Activated CD4-positive, alpha-beta memory T cell treated with anti-CD3 and anti-CD28 coated beads, Interleukin-2, amount 10 ng/mL, durations not matched to agents 7 days and 5 days (primary cell): ENCODE data around the gene GGTA1. TPM values are rescaled to one million over a fixed set of nuclear protein-coding genes. Genes with fewer than 3 reads are reported as not detected.
"Not testable (repeated sequence)": the region's sequence is repeated elsewhere in the genome, so short reads cannot be mapped to it uniquely, and the experiment has no call there.

Experiments used
- CTCF ChIA-PET: fragments of 350-600 bp; sonication (Branson Sonifier 250); formaldehyde crosslinking; loops from one replicate; lab custom pipeline; 2021; ENCODE audit warnings: antibody characterized with exemption, inconsistent platforms; lab: Charles Lee
- POLR2A ChIA-PET: fragments of 350-600 bp; sonication (Branson Sonifier 250); formaldehyde crosslinking; loops from one replicate; lab custom pipeline; 2021; ENCODE audit warnings: antibody characterized with exemption; lab: Charles Lee
- DNase-seq: peaks from one replicate; pipeline ENCODE4 v3.0.0-alpha.2; 2020
- H3K27ac Mint-ChIP-seq: one replicate; pipeline ENCODE4 v1.8.0; 2021; ENCODE audit warnings: mild to moderate bottlenecking, mixed read lengths
- H3K27me3 Mint-ChIP-seq: one replicate; pipeline ENCODE4 v1.8.0; 2021; ENCODE audit warnings: mixed read lengths
- H3K36me3 Mint-ChIP-seq: one replicate; pipeline ENCODE4 v1.8.0; 2021; ENCODE audit warnings: low read depth, mixed read lengths
- H3K4me1 Mint-ChIP-seq: one replicate; pipeline ENCODE4 v1.8.0; 2021; ENCODE audit warnings: mixed read lengths
- H3K4me3 Mint-ChIP-seq: one replicate; pipeline ENCODE4 v1.8.0; 2021; ENCODE audit warnings: mild to moderate bottlenecking, mixed read lengths
- H3K9me3 Mint-ChIP-seq: one replicate; pipeline ENCODE4 v1.8.0; 2021; ENCODE audit warnings: mixed read lengths
- total RNA-seq, 2 experiments: library from RNA; stranded (reverse); gene quantifications; one replicate each; pipeline ENCODE4 v1.2.3, GENCODE V29; 2021

The GGTA1 gene
- total RNA-seq, 2 experiments from 2014 or later = not detected

- Mint-ChIP-seq H3K36me3 (no peaks in the 10 kb centered on the region), H3K4me1 (peaks cover 11% of the 10 kb centered on the region), H3K9me3 (no peaks in the 10 kb centered on the region), H3K27me3 (peaks cover 42% of the 10 kb centered on the region), H3K27ac (no peak overlapping the region), H3K4me3 (no peak overlapping the region)
- CTCF ChIA-PET = no interaction called here
- no peak for DNase-seq
- POLR2A ChIA-PET = no interaction called here
These were observed 53.7 kb downstream of the GGTA1 start for GRCh38 chr9:121445986-121446385.

- Mint-ChIP-seq H3K27me3 (peaks cover 45% of the 10 kb centered on the region), H3K9me3 (no peaks in the 10 kb centered on the region), H3K36me3 (no peaks in the 10 kb centered on the region), H3K27ac (no peak overlapping the region), H3K4me3 (no peak overlapping the region), H3K4me1 (peaks cover 11% of the 10 kb centered on the region)
- POLR2A ChIA-PET = no interaction called here
- CTCF ChIA-PET = no interaction called here
- DNase-seq = no peak
These were observed 55.7 kb downstream of the GGTA1 start for GRCh38 chr9:121443981-121444380.

DNA sequence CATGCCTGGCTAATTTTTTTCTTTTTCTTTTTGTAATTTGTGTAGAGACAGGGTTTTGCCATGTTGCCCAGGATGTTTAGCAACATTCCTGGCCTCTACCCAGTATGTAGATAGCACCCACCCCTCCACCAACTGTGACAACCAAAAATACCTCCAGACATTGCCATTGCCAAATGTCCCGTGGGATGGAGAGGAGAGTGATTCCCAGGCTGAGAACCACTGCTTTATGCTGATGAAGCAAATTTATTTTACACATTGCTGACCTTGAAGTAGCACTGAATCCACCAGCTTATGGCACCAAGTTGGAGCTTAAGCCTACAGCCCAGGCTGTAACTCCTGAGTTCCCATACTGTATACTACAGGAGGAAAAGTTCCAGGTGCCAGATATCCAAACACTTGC lies 58.5 kb downstream of the GGTA1 start:
- H3K4me3 Mint-ChIP-seq = no peak overlapping the region
- no peaks in the 10 kb centered on the region for H3K4me1 Mint-ChIP-seq
- CTCF ChIA-PET = interaction anchor here (1.7 kb wide), 1 partner anchor 121 kb away, joined by 8 read pairs; no protein-coding TSS in a partner anchor
- no peaks in the 10 kb centered on the region for H3K36me3 Mint-ChIP-seq
- POLR2A ChIA-PET = no interaction called here
- no peaks in the 10 kb centered on the region for H3K9me3 Mint-ChIP-seq
- H3K27me3 Mint-ChIP-seq = peaks cover 33% of the 10 kb centered on the region
- DNase-seq = no peak
- no peak overlapping the region for H3K27ac Mint-ChIP-seq

DNA sequence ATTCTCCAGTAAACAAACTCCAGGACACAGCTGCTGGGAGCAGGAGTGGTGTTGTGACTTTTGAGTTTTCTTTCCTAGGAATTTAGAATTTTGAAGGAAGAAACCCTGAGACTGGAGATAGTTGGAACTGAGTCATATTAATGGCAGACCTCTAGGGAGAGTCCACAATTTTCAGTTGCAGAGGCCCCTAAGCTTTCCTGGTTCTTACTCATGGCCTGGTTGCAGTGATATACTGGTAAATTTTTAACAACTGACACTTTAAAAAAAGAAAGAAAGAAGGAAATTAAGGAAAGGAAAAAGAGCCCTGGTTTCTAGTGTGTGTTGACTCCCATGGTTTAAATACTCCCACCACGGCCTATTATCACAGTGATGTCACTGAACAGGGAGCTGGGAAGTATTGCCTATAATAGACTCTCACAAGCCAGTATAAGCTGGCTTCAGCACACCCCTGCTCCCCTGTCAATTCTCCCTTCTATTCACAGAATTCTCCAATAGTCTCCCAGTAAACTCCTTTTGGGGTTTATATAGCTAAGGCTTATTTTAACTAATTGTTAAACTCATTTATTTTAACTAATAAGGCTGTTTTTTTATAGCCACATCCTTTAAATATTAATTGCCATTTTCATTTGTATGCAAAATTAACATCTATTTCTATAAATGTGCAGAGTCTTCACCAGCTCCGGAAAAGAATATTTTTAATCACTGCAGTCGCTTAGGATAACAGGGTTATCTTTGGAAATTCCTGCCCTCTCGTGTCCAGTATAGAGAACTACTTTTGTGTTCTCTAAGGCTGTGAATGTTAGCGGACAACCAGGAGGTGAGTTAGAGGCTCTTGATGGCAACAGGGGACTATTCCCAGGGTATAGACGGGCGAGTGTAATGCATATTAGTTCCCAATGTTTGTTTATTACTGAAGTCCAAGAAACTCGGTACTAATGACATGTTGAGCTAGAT lies 59.7 kb downstream of the GGTA1 start:
- H3K4me1 Mint-ChIP-seq = no peaks in the 10 kb centered on the region
- no peak overlapping the region for H3K27ac Mint-ChIP-seq
- ChIA-PET CTCF (interaction anchor here (0.6 to 1.7 kb wide), 3 partner anchors 23 to 120 kb away, joined by 3 to 8 read pairs (median 3); no protein-coding TSS in a partner anchor), POLR2A (no interaction called here)
- DNase-seq = no peak
- no peaks in the 10 kb centered on the region for H3K36me3 Mint-ChIP-seq
- H3K4me3 Mint-ChIP-seq = no peak overlapping the region
- H3K27me3 Mint-ChIP-seq = peaks cover 31% of the 10 kb centered on the region
- H3K9me3 Mint-ChIP-seq = no peaks in the 10 kb centered on the region

GRCh38 chr9:121439016-121439415 lies 60.6 kb downstream of the GGTA1 start:
- CTCF ChIA-PET = interaction anchor here (0.6 to 1.0 kb wide), 2 partner anchors 24 to 106 kb away, joined by 3 read pairs; no protein-coding TSS in a partner anchor
- H3K27ac Mint-ChIP-seq = no peak overlapping the region
- no peak overlapping the region for H3K4me3 Mint-ChIP-seq
- H3K36me3 Mint-ChIP-seq = no peaks in the 10 kb centered on the region
- H3K9me3 Mint-ChIP-seq = no peaks in the 10 kb centered on the region
- H3K27me3 Mint-ChIP-seq = peaks cover 32% of the 10 kb centered on the region
- POLR2A ChIA-PET = no interaction called here
- no peaks in the 10 kb centered on the region for H3K4me1 Mint-ChIP-seq
- DNase-seq = no peak

DNA sequence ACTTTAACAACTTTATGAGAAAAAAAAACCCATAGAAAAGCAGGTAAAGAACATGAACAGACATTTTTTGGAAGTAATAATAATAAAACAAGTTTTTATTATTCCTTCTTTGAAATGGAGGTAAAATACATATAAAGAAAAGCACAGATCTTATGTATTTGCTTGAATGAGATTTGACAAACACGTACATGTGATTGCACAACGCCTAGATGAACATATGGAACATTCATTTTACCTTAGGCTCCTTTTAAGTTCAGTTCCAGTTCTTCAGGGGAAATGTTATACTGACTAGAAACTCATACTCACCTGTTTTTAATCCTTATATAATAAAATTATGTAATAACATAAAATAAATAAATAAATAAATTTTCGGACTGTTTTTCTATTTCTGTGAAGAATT lies 61.8 kb downstream of the GGTA1 start:
- peaks cover 32% of the 10 kb centered on the region for H3K27me3 Mint-ChIP-seq
- H3K4me1 Mint-ChIP-seq = no peaks in the 10 kb centered on the region
- no peak overlapping the region for H3K4me3 Mint-ChIP-seq
- DNase-seq = no peak
- no peak overlapping the region for H3K27ac Mint-ChIP-seq
- ChIA-PET POLR2A (no interaction called here), CTCF (no interaction called here)
- H3K36me3 Mint-ChIP-seq = no peaks in the 10 kb centered on the region
- no peaks in the 10 kb centered on the region for H3K9me3 Mint-ChIP-seq

DNA sequence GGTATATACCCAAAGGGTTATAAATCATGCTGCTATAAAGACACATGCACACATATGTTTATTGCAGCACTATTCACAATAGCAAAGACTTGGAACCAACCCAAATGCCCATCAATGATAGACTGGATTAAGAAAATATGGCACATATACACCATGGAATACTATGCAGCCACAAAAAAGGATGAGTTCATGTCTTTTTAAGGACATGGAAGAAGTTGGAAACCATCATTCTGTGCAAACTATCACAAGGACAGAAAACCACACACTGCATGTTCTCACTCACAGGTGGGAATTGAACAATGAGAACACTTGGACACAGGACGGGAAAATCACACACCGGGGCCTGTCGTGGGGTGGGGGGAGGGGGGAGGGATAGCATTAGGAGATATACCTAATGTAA lies 62.6 kb downstream of the GGTA1 start:
- H3K4me1 Mint-ChIP-seq, POLR2A ChIA-PET, H3K36me3 Mint-ChIP-seq, H3K27ac Mint-ChIP-seq, DNase-seq, H3K9me3 Mint-ChIP-seq, CTCF ChIA-PET, H3K4me3 Mint-ChIP-seq: not testable (repeated sequence)
- peaks cover 27% of the 10 kb centered on the region for H3K27me3 Mint-ChIP-seq

- POLR2A ChIA-PET = no interaction called here
- CTCF ChIA-PET = no interaction called here
- Mint-ChIP-seq H3K9me3 (no peaks in the 10 kb centered on the region), H3K4me1 (no peaks in the 10 kb centered on the region), H3K27ac (no peak overlapping the region), H3K36me3 (no peaks in the 10 kb centered on the region), H3K27me3 (peaks cover 27% of the 10 kb centered on the region), H3K4me3 (no peak overlapping the region)
- DNase-seq = no peak
These were observed 64.7 kb downstream of the GGTA1 start for GRCh38 chr9:121434969-121435368.

DNA sequence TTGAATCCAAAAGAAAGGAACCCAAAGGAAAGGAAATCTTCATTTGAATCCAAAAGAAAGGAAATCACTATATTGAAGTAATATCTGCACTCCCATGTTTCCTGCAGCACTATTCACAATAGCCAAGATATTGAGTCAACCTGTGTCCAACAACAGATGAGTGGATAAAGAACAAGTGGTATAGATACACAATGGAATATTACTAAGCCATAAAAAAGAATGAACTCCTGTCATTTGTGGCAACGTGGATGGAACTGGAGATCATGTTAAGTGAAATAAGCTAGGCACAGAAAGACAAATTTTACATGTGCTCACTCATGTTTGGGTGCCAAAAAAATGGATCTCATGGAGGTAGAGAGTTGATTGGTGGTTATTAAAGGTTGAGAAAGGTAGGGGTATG lies 71.7 kb downstream of the GGTA1 start:
- Mint-ChIP-seq H3K27ac (no peak overlapping the region), H3K9me3 (no peaks in the 10 kb centered on the region), H3K4me3 (no peak overlapping the region), H3K27me3 (peaks cover 41% of the 10 kb centered on the region), H3K4me1 (no peaks in the 10 kb centered on the region), H3K36me3 (no peaks in the 10 kb centered on the region)
- POLR2A ChIA-PET = no interaction called here
- no peak for DNase-seq
- CTCF ChIA-PET = no interaction called here

DNA sequence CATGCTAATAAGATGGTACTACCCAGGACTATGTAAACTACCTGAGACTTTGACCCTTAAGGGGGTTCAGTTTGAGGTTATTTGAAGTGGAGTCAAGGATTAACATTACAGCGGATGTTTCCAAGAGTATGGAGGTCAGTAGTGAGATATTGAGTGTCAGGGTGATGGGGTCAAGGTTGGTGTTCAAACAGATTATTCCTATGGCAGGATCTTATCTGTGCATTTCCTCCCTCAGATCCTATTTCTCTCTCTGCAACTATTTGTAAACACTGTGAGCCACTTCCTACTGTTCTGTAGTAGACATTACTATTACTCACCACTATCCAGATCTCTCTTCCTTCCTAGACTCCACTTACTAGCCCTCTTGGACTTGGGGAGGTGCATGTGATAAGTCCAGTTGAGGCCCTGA lies 75.6 kb downstream of the GGTA1 start:
- Mint-ChIP-seq H3K27me3 (peaks cover 46% of the 10 kb centered on the region), H3K36me3 (no peaks in the 10 kb centered on the region), H3K27ac (no peak overlapping the region), H3K4me1 (no peaks in the 10 kb centered on the region), H3K9me3 (no peaks in the 10 kb centered on the region), H3K4me3 (no peak overlapping the region)
- DNase-seq = no peak
- ChIA-PET CTCF (no interaction called here), POLR2A (no interaction called here)

GRCh38 chr9:121411993-121412392 lies 87.7 kb downstream of the GGTA1 start:
- Mint-ChIP-seq H3K4me3 (no peak overlapping the region), H3K4me1 (no peaks in the 10 kb centered on the region), H3K27me3 (peaks cover 8% of the 10 kb centered on the region), H3K27ac (no peak overlapping the region), H3K9me3 (no peaks in the 10 kb centered on the region), H3K36me3 (no peaks in the 10 kb centered on the region)
- no peak for DNase-seq
- ChIA-PET POLR2A (no interaction called here), CTCF (interaction anchor here (1.3 kb wide), 1 partner anchor 92 kb away, joined by 6 read pairs; no protein-coding TSS in a partner anchor)

GRCh38 chr9:121405899-121406298 lies 93.7 kb downstream of the GGTA1 start:
- CTCF ChIA-PET = interaction anchor here (3.1 kb wide), 1 partner anchor 86 kb away, joined by 21 read pairs; no protein-coding TSS in a partner anchor

More at GRCh38 chr9:121405899-121406298, 93.7 kb downstream of the GGTA1 start:
- Mint-ChIP-seq H3K36me3 (no peaks in the 10 kb centered on the region), H3K27ac (no peak overlapping the region), H3K27me3 (peaks cover 20% of the 10 kb centered on the region), H3K4me3 (no peak overlapping the region), H3K4me1 (no peaks in the 10 kb centered on the region), H3K9me3 (no peaks in the 10 kb centered on the region)
- no peak for DNase-seq
- POLR2A ChIA-PET = no interaction called here
